ENCODE results near the gene HPN.

HPN gene

DNA sequence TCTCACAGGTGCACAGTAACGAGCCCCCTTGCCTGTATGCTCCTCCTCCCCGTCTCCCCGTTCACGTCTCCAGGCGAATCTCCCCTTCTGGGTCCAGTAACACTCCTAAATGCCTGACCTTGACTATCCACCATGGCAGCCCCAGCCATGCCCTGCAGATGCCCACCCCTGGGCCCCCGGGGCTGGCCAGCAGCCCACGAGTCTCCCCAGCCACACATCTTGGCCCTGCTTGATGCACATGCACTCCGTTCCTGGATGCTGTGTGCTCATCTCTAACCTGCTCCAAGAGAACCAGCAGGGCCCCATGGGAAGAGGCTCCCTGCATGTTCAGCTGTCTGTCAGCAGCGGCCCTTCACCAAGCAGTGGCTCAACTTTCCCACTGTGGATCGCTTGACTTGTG is 32.0 kb downstream of the HPN start:
- TF ChIP-seq ZNF426 (tag by site-specific recombination; IDR thresholded peaks at IDR 0.05) (no peak), ZNF544 (tag by site-specific recombination; IDR thresholded peaks at IDR 0.05) (no peak), ZSCAN23 (tag by site-specific recombination; IDR thresholded peaks at IDR 0.05) (no peak), ZNF837 (tag by site-specific recombination; IDR thresholded peaks at IDR 0.05) (no peak), ZNF585B (tag by site-specific recombination; IDR thresholded peaks at IDR 0.05) (no peak)
- H3K4me1 ChIP-seq (ENCODE audit: control insufficient read depth, insufficient read depth, low read length): peaks cover 3% of the 10 kb centered on the region
- no peak overlapping the region for H3K27ac ChIP-seq (ENCODE audit: extremely low read depth, low read depth, low read length)
- H3K36me3 ChIP-seq (ENCODE audit: control insufficient read depth in 2 of 2, insufficient read depth in 1 of 2, low read length in 2 of 2): no peaks in the 10 kb centered on the region
- H3K4me3 ChIP-seq (ENCODE audit: low read depth, low read length): no peak overlapping the region
- peaks cover 7% of the 10 kb centered on the region for H3K9me3 ChIP-seq (ENCODE audit: control insufficient read depth, insufficient read depth, low read depth, low read length)
- ChIA-PET POLR2A (no interaction called here), CTCF (interaction anchor here (1.2 to 1.3 kb wide), 2 partner anchors 18 to 29 kb away, joined by 4 to 6 read pairs; no protein-coding TSS in a partner anchor)

DNA sequence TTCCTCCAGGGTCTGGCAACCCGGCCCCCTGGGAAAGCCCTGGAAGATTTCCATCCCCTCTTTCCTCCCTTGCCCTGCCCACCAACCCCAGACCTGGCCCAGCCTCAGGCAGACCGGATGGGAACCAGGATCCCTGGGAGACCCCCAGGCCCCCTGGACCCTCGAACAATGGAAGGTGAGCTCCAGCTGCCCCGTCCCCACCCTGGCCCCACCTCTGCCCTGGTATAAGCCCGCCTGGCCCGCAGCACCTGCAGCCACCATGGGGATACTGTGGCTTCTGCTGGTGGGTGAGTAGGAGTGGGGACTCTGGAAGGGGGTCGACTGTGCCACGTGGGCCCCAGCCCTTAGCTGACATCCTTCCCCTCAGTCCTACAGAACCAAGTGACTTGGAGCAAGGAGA is 32.4 kb downstream of the HPN start:
- POLR2A ChIA-PET: no interaction called here
- no peak overlapping the region for H3K27ac ChIP-seq (ENCODE audit: extremely low read depth, low read depth, low read length)
- H3K36me3 ChIP-seq (ENCODE audit: control insufficient read depth in 2 of 2, insufficient read depth in 1 of 2, low read length in 2 of 2): no peaks in the 10 kb centered on the region
- CTCF ChIA-PET: interaction anchor here (0.6 to 1.4 kb wide), 6 partner anchors 14 to 31 kb away, joined by 3 to 6 read pairs (median 5); no protein-coding TSS in a partner anchor
- TF ChIP-seq, protein P1, sequence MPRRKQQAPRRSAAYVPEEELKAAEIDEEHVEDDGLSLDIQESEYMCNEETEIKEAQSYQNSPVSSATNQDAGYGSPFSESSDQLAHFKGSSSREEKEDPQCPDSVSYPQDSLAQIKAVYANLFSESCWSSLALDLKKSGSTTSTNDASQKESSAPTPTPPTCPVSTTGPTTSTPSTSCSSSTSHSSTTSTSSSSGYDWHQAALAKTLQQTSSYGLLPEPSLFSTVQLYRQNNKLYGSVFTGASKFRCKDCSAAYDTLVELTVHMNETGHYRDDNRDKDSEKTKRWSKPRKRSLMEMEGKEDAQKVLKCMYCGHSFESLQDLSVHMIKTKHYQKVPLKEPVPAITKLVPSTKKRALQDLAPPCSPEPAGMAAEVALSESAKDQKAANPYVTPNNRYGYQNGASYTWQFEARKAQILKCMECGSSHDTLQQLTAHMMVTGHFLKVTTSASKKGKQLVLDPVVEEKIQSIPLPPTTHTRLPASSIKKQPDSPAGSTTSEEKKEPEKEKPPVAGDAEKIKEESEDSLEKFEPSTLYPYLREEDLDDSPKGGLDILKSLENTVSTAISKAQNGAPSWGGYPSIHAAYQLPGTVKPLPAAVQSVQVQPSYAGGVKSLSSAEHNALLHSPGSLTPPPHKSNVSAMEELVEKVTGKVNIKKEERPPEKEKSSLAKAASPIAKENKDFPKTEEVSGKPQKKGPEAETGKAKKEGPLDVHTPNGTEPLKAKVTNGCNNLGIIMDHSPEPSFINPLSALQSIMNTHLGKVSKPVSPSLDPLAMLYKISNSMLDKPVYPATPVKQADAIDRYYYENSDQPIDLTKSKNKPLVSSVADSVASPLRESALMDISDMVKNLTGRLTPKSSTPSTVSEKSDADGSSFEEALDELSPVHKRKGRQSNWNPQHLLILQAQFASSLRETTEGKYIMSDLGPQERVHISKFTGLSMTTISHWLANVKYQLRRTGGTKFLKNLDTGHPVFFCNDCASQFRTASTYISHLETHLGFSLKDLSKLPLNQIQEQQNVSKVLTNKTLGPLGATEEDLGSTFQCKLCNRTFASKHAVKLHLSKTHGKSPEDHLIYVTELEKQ (tag by site-specific recombination; IDR thresholded peaks at IDR 0.05; ENCODE audit: borderline replicate concordance): no peak
- TF ChIP-seq, protein P2, sequence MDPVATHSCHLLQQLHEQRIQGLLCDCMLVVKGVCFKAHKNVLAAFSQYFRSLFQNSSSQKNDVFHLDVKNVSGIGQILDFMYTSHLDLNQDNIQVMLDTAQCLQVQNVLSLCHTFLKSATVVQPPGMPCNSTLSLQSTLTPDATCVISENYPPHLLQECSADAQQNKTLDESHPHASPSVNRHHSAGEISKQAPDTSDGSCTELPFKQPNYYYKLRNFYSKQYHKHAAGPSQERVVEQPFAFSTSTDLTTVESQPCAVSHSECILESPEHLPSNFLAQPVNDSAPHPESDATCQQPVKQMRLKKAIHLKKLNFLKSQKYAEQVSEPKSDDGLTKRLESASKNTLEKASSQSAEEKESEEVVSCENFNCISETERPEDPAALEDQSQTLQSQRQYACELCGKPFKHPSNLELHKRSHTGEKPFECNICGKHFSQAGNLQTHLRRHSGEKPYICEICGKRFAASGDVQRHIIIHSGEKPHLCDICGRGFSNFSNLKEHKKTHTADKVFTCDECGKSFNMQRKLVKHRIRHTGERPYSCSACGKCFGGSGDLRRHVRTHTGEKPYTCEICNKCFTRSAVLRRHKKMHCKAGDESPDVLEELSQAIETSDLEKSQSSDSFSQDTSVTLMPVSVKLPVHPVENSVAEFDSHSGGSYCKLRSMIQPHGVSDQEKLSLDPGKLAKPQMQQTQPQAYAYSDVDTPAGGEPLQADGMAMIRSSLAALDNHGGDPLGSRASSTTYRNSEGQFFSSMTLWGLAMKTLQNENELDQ (tag by site-specific recombination; IDR thresholded peaks at IDR 0.05; ENCODE audit: low read depth): no peak
- no peak for TF ChIP-seq TRIM28 (IDR thresholded peaks at IDR 0.05; ENCODE audit: borderline replicate concordance, low read length)
- TF ChIP-seq ZNF664 (tag by site-specific recombination; IDR thresholded peaks at IDR 0.05): no peak
- no peak for TF ChIP-seq RBAK (tag by site-specific recombination; IDR thresholded peaks at IDR 0.05)
- TF ChIP-seq ZNF155 (tag by site-specific recombination; IDR thresholded peaks at IDR 0.05): no peak
- TF ChIP-seq ZNF585B (tag by site-specific recombination; IDR thresholded peaks at IDR 0.05): no peak
- no peak for TF ChIP-seq ZNF138 (tag by site-specific recombination; IDR thresholded peaks at IDR 0.05; ENCODE audit: borderline replicate concordance)
- TF ChIP-seq, protein P3, sequence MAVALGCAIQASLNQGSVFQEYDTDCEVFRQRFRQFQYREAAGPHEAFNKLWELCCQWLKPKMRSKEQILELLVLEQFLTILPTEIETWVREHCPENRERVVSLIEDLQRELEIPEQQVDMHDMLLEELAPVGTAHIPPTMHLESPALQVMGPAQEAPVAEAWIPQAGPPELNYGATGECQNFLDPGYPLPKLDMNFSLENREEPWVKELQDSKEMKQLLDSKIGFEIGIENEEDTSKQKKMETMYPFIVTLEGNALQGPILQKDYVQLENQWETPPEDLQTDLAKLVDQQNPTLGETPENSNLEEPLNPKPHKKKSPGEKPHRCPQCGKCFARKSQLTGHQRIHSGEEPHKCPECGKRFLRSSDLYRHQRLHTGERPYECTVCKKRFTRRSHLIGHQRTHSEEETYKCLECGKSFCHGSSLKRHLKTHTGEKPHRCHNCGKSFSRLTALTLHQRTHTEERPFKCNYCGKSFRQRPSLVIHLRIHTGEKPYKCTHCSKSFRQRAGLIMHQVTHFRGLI (tag by site-specific recombination; IDR thresholded peaks at IDR 0.05): no peak
- TF ChIP-seq, protein P4, sequence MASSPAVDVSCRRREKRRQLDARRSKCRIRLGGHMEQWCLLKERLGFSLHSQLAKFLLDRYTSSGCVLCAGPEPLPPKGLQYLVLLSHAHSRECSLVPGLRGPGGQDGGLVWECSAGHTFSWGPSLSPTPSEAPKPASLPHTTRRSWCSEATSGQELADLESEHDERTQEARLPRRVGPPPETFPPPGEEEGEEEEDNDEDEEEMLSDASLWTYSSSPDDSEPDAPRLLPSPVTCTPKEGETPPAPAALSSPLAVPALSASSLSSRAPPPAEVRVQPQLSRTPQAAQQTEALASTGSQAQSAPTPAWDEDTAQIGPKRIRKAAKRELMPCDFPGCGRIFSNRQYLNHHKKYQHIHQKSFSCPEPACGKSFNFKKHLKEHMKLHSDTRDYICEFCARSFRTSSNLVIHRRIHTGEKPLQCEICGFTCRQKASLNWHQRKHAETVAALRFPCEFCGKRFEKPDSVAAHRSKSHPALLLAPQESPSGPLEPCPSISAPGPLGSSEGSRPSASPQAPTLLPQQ (tag by site-specific recombination; IDR thresholded peaks at IDR 0.05): no peak
- no peak for TF ChIP-seq ZFHX2 (tag by site-specific recombination; conservative IDR thresholded peaks at IDR 0.05)
- TF ChIP-seq, protein P5, sequence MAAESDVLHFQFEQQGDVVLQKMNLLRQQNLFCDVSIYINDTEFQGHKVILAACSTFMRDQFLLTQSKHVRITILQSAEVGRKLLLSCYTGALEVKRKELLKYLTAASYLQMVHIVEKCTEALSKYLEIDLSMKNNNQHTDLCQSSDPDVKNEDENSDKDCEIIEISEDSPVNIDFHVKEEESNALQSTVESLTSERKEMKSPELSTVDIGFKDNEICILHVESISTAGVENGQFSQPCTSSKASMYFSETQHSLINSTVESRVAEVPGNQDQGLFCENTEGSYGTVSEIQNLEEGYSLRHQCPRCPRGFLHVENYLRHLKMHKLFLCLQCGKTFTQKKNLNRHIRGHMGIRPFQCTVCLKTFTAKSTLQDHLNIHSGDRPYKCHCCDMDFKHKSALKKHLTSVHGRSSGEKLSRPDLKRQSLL (tag by site-specific recombination; IDR thresholded peaks at IDR 0.05): no peak
- TF ChIP-seq, protein P6, sequence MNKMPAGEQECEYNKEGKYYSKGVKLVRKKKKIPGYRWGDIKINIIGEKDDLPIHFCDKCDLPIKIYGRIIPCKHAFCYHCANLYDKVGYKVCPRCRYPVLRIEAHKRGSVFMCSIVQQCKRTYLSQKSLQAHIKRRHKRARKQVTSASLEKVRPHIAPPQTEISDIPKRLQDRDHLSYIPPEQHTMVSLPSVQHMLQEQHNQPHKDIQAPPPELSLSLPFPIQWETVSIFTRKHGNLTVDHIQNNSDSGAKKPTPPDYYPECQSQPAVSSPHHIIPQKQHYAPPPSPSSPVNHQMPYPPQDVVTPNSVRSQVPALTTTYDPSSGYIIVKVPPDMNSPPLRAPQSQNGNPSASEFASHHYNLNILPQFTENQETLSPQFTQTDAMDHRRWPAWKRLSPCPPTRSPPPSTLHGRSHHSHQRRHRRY (tag by site-specific recombination; IDR thresholded peaks at IDR 0.05): no peak
- no peak overlapping the region for H3K4me3 ChIP-seq (ENCODE audit: low read depth, low read length)
- H3K4me1 ChIP-seq (ENCODE audit: control insufficient read depth, insufficient read depth, low read length): no peaks in the 10 kb centered on the region
- peaks cover 7% of the 10 kb centered on the region for H3K9me3 ChIP-seq (ENCODE audit: control insufficient read depth, insufficient read depth, low read depth, low read length)
